Mononuclear cell (primary cell): ENCODE measurements around the gene BCL2L12. TPM values are rescaled to one million over a fixed set of nuclear protein-coding genes. Genes with fewer than 3 reads are reported as not detected.
A peak's percentile ranks its signal among the peaks of the same experiment; 100 is the strongest.

ENCODE experiments used
- H3K27me3 ChIP-seq: 2 replicates; pipeline ENCODE4 v1.6.0; 2011; ENCODE audit warnings: low read length, control low read depth; ENCODE audit not compliant: insufficient read depth
- H3K4me1 ChIP-seq: 2 replicates; pipeline ENCODE4 v1.5.1; 2011; ENCODE audit warnings: mild to moderate bottlenecking, low read length, control low read depth; ENCODE audit not compliant: insufficient read depth
- H3K4me3 ChIP-seq: 2 replicates; pipeline ENCODE4 v1.5.1; 2011; ENCODE audit warnings: mild to moderate bottlenecking, low read length, moderate library complexity
- H3K9me3 ChIP-seq: 2 replicates; pipeline ENCODE4 v1.5.1; 2011; ENCODE audit warnings: low read depth, mild to moderate bottlenecking, control low read depth, low read length
- total RNA-seq: library from RNA; depleted of rRNA; stranded (reverse); fragments of >200 nt; gene quantifications from one replicate; pipeline ENCODE4 v1.2.3, GENCODE V29; 2012

Gene BCL2L12
- total RNA-seq, 1 donor = 1.8 TPM

DNA sequence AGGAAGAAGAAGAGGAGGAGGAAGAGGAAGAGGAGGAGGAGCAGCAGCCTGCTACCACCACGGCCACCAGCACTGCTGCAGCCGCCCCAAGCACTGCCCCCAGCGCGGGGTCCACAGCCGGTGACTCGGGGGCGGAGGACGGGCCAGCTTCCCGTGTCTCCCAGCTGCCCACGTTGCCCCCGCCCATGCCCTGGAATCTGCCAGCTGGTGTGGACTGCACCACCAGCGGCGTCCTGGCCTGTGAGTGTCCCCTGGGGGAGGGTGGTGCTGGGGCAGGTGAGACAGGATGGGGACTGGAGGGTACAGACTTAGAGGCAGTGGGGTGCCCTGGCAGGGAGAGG lies 12.3 kb upstream of the BCL2L12 start:
- Histone ChIP-seq H3K4me1 (no peaks in the 10 kb centered on the region), H3K9me3 (no peaks in the 10 kb centered on the region), H3K27me3 (no peaks in the 10 kb centered on the region), H3K4me3 (no peak overlapping the region)

DNA sequence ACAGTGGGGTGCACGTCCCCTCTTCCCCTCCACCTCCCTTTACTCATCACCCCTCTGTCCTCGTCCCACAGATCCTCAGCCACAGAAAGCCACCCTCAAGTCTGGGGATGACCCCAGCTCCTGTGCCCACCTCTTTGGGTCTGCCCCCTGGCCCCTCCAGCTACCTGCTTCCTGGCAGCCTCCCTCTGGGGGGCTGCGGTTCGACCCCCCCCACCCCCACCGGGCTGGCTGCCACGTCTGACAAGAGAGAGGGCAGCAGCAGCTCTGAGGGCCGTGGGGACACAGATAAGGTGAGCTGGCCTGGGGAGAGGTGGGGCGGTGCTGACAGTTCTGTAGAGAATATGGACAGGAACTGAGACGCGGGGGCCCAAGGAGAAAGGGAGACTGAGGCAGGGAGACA lies 11.2 kb upstream of the BCL2L12 start:
- Histone ChIP-seq H3K27me3 (no peaks in the 10 kb centered on the region), H3K4me1 (no peaks in the 10 kb centered on the region), H3K4me3 (no peak overlapping the region), H3K9me3 (no peaks in the 10 kb centered on the region)

DNA sequence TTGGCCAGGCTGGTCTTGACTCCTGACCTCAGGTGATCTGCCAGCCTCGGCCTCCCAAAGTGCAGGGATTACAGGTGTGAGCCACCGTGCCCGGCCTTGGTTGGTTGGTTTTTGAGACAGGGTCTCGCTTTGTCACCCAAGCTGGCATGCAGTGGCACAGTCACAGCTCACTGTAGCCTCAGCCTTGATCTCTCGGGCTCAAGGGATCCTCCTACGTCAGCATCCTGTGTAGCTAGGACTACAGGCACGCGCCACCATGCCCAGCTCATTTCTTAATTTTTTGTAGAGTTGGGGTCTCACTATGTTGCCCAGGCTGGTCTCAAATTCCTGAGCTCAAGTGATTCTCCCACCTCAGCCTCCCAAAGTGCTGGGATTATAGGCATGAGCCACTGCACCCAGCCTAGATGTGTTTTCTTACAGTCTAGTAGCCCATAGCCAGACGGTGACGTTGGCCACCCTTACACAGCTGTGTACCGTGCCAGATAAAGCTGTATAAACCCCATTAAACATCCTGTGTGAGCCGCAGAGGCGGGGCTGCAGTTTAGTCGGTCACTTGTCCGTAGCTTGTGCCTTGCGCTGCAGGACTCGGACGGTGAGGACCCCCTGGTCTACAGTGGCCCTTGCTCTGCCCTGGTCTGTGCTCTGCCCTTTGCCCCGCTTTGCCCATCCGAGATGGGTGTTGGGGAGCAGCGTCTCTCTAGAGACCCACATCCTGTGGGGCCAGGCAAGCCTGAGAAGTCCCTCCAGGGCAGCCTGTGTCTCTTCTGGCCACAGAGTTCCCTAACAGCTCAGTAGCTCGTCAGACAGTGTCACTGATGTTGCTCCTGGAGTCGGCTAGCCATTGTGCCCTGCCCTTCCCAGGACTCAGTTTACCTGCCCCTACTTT lies 9.9 kb upstream of the BCL2L12 start:
- no peaks in the 10 kb centered on the region for H3K4me1 ChIP-seq
- H3K9me3 ChIP-seq = no peaks in the 10 kb centered on the region
- no peaks in the 10 kb centered on the region for H3K27me3 ChIP-seq
- H3K4me3 ChIP-seq = no peak overlapping the region

DNA sequence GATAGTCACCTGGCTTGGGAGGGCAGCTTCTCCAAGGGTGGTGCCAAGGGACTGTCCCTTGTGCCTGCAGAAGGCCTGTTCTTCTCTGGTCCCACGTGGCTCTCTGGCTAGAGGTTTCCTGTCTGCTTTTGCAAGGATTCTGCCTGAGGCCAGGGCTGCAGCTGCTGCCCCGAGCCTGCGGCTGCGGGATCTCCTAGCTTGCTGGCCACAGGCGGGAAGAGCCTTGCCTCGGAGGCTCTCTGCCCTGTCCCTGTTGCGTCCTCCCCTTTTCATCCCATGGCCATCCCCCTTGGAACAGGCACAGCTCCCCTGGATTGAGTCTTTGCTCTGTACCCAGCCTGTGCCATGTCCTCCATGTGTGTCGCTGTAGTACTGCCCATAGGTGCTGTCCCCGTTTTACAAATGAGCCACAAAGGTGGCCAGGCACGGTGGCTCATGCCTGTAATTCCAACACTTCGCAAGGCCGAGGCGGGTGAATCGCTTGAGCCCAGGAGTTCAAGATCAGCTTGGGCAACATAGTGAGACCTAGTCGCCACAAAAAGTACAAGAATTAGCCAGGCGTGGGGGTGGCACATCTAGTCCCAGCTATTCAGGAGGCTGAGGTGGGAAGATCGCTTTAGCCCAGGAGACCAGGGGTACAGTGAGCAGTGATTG lies 9.2 kb upstream of the BCL2L12 start:
- Histone ChIP-seq H3K4me1 (no peaks in the 10 kb centered on the region), H3K9me3 (no peaks in the 10 kb centered on the region), H3K27me3 (no peaks in the 10 kb centered on the region), H3K4me3 (no peak overlapping the region)

DNA sequence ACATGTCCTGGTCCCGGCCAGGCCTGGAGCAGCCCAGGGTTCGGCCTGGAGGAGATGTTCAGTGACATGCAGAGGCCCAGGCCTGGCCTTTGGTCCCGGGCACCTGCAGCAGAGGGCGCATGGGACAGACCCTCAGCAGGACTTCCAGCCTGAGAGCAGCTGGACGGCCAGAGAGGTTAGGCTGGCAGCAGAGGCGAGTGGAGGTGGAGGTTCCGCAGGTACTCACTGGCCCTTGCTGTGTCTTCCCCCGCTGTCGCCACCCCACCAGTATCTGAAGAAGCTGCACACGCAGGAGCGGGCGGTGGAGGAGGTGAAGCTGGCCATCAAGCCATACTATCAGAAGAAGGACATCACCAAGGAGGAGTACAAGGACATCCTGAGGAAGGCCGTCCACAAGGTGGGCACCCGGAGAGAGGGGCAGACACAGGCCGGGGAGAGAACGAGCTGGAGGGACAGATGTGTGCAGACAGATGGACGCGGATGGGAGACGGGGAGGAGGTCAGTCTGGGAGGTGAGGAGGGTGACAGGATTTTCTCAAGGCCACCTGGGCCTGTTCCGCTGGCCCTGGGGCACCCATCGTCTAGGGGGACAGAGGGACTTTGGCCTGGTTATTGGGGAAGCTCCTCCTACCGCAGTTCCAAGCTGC lies 8.1 kb upstream of the BCL2L12 start:
- no peak overlapping the region for H3K4me3 ChIP-seq
- no peaks in the 10 kb centered on the region for H3K9me3 ChIP-seq
- no peaks in the 10 kb centered on the region for H3K4me1 ChIP-seq
- H3K27me3 ChIP-seq = no peaks in the 10 kb centered on the region

DNA sequence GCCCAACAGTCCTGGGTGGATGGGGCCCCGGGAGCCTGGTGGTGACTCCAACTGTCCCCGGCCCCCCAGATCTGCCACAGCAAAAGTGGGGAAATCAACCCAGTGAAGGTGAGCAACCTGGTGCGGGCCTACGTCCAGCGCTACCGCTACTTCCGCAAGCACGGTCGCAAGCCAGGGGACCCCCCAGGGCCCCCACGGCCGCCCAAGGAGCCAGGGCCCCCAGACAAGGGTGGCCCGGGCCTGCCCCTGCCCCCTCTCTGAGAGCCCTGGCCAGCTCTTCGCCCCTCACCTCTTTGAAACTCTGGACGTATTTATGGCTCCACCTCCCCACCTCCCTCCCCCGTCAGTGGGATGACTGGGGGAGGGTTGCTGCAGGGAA lies 7.6 kb upstream of the BCL2L12 start:
- Histone ChIP-seq H3K4me3 (no peak overlapping the region), H3K4me1 (peaks cover 4% of the 10 kb centered on the region)

DNA sequence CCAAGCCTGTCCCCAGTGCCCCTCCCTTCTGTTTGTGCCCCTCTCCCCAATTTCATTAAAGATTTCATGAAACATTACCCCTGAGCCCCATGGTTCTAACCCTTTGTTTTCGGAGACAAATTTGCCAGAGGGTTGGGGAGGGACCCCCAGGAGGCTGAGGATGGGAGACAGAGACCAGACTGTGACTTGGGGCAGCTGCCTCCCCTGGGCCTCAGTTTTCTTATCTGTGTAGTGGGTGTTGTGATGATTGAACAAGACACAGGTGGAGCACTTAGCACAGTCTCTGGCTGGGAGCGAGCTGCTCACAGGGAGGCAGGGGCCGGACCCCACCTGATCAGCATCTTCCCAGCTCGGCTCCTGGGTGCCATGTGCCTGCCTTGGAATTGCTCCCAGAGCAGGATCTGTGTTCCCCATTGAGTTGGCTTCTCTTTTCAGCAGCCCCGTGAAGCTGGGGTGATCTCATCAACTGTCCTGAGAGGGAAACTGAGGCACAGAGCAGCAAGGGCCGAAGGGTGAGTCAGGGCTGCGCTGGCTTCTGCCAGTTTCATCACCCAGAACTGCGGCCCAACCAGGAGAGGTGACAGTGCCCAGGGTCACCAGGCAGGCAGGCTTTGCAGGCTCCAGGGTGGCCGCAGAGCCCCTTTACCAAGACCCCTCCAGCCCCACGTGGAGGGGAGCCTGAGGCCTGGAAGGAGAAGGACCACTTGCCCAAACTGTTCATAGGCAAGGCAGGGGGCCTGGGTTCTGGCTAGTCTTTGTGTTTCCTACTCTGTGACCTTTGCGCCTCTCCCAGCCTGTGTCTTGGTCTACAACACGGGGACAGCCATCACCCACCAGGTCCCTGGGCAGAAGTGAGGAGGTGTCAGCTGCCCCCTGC lies 6.9 kb upstream of the BCL2L12 start:
- peaks cover 11% of the 10 kb centered on the region for H3K4me1 ChIP-seq
- no peak overlapping the region for H3K4me3 ChIP-seq

More for the DNA sequence above, 7.6 kb upstream of the BCL2L12 start:
- H3K27me3 ChIP-seq = no peaks in the 10 kb centered on the region
- H3K9me3 ChIP-seq = no peaks in the 10 kb centered on the region

DNA sequence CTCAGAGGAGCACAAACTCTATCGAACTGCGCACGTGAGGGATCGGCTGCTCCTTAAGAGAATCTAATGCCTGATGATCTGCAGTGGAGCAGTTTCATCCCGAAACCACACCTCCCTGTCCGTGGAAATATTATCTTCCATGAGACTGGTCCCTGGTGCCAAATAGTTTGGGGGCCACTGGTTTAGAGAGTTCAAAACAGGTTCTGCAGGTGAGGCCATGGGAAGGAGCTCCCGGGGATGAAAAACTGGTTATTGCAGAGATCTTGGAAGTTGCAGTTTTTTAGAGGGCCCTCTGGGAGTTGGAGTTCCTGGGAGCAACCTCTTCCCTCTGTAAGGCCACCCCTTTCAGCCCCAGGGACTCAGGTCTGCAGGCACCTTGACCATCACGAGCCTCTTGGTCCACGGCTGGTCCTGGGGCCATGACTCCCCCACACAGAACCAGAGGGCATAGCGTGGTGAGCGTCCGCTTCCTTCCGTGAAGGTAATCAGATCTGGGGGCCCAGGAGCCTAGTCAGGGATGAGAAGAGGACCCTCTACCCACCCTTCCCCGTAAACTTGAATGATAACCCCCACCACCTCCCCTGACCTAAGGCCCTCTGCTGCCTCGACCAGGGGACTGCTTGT lies 5.3 kb upstream of the BCL2L12 start:
- peaks cover 15% of the 10 kb centered on the region for H3K4me1 ChIP-seq
- no peaks in the 10 kb centered on the region for H3K27me3 ChIP-seq
- no peak overlapping the region for H3K4me3 ChIP-seq
- H3K9me3 ChIP-seq = no peaks in the 10 kb centered on the region

More for the DNA sequence above, 6.9 kb upstream of the BCL2L12 start:
- no peaks in the 10 kb centered on the region for H3K9me3 ChIP-seq
- H3K27me3 ChIP-seq = no peaks in the 10 kb centered on the region

DNA sequence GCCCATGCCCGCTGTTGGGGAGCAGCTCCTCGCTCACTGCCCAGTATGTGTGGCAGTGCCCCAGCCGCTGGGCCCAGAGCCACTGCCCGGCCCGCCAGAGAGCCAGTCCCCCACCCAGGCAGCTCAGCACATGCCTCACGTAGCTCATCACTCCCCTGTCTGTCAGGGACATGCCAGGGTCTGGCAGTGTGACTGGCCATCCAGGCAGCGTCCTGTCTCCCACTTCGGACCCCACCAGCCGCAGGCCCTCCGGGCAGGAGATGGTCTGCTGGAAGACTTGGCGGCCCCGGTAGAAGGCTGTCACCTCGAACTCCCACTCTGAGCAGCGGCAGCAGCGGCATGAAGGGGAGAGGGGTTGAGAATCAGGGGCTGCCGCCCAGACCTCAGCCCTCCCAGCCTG lies 3.7 kb upstream of the BCL2L12 start:
- peaks cover 23% of the 10 kb centered on the region for H3K4me1 ChIP-seq
- no peaks in the 10 kb centered on the region for H3K27me3 ChIP-seq
- H3K4me3 ChIP-seq = no peak overlapping the region
- no peaks in the 10 kb centered on the region for H3K9me3 ChIP-seq

DNA sequence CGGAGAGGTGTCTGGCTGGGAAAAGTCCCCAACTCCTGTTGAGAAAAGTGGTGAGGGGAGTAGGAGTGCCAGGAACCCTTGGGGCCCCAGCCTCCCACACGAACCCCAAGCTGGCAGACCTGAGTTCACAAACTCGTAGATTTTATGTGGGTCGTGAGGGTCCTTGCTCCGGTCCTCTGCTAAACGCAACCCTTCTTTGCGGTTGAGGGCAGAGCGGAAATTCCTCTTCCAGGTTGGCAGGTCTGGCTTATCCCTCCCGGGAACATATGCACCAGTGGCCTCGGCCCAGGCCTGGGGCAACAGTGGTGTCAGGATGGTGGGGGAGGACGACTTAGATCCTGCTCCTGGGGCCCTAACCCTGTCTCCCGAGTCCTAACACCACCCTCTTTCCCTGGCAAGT lies 2.5 kb upstream of the BCL2L12 start:
- Histone ChIP-seq H3K27me3 (no peaks in the 10 kb centered on the region), H3K4me1 (peaks cover 23% of the 10 kb centered on the region), H3K9me3 (no peaks in the 10 kb centered on the region), H3K4me3 (no peak overlapping the region)

DNA sequence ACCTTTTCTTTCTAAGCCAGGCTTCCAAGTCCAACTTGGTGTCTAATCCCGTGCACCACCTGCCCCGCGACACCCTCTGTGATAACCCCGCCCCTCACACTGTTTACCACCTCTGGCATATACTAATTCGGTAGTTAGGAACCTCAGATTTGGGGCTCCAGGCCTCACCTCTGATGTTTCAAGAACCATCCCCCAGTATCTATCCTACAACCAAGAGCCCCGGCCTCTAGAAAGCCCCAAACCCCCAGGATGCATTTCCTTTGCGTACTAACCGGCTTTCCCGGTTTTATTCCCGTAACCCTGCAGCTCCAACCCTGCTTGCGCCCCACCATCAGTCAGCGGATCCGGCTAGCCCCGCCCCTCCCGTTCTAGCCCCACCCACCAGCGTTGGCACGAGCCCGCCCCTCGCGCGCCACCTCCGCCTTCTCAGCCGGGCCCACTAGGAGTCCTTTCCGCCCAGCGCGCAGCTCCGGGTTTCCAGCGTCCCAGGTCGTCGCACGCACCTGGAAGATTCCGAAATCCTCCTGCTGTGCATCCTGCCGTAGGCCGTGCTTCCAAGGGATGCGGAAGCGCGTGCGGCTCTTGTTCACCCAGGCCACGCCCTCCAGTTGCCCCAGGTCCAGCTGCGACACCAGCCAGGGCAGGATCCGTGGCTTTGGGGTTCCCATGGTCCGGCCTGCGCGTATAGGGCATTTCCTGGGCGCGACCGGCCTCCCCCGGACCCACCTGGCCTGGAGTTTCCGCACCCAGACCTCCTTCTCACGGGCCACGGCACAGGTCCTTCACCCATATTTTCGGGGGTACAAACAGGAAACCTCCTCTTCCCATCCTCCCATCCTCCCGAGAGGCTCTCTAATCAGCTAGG lies 1.3 kb upstream of the BCL2L12 start:
- peak overlapping the region; percentile 93 for H3K4me3 ChIP-seq
- peaks cover 23% of the 10 kb centered on the region for H3K4me1 ChIP-seq
- no peaks in the 10 kb centered on the region for H3K9me3 ChIP-seq
- H3K27me3 ChIP-seq = no peaks in the 10 kb centered on the region

DNA sequence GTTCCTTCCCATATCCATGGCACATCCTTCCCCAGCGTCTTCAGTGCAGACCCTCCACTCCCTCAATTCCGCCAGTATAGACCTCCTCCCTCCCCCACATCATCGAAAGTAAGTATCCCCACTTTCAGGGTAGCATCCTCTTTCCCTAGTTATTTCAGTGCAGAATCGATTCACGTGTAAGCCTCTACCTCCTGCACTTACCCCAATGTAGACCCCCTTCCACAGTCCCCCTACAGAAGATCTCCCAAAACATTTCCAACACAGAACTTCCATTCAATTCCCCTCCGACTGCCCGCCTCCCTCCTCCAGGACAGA lies 740 bp upstream of the BCL2L12 start:
- no peaks in the 10 kb centered on the region for H3K27me3 ChIP-seq
- H3K9me3 ChIP-seq = no peaks in the 10 kb centered on the region
- peak overlapping the region; percentile 93 for H3K4me3 ChIP-seq
- H3K4me1 ChIP-seq = peaks cover 23% of the 10 kb centered on the region

DNA sequence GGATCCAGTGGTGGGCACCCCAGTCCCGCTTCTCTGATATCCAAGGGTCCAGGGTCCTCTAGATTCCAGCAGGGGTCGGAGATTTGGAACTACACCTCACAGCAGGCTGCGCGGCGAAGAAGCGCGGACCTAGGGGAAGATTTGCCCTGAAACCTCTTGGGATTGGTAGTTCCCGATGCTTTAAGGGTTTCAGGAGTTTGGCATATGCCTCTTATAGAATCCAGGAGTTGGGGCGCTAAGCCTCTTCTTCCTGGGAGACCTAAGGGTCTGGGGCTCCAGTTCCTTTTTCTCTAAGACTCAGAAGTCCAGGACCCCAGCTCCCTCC lies 349 bp downstream of the BCL2L12 start:
- Histone ChIP-seq H3K27me3 (no peaks in the 10 kb centered on the region), H3K9me3 (no peaks in the 10 kb centered on the region), H3K4me1 (peaks cover 23% of the 10 kb centered on the region), H3K4me3 (peak overlapping the region; percentile 93)

DNA sequence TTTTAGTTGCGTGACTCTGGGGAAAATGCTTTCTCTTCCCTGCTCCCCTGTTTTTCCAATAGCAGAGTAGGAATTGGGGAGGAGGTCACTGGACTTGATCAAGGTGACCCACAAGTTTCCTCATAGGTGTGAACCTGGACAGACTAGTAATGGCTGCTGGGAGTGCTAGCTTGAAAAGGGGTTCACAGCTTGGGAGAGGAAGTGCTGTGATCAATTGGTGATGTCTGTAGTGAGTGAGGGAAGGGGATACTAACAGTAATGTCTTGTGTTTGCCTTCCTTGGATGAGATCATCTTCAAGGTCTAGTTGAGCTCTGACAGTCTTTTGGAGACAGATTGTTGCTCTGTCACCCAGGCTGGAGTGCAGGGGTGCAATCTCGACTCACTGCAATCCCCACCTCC lies 1.7 kb downstream of the BCL2L12 start:
- no peaks in the 10 kb centered on the region for H3K27me3 ChIP-seq
- H3K4me1 ChIP-seq = peaks cover 28% of the 10 kb centered on the region
- H3K9me3 ChIP-seq = no peaks in the 10 kb centered on the region
- no peak overlapping the region for H3K4me3 ChIP-seq
